GM10266 (cell line): ENCODE data around the gene PYGO1.

Source experiments
- DNase-seq: peaks from one replicate; pipeline ENCODE4 v3.0.0; 2012; ENCODE audit errors: extremely low spot score
- CTCF ChIP-seq: IDR thresholded peaks from 2 replicates; pipeline ENCODE4 v1.5.1; 2012; ENCODE audit warnings: mild to moderate bottlenecking, low read depth; ENCODE audit not compliant: control insufficient read depth, insufficient read depth; ENCODE audit errors: missing control alignments

PYGO1 gene

GRCh38 chr15:55546718-55547117, 41.4 kb downstream of the PYGO1 start:
- TF ChIP-seq CTCF = no peak
- DNase-seq = no peak

GRCh38 chr15:55535436-55535835, 52.7 kb downstream of the PYGO1 start:
- no peak for DNase-seq
- no peak for TF ChIP-seq CTCF

- DNase-seq = no peak
- no peak for TF ChIP-seq CTCF
Observed at GRCh38 chr15:55532944-55533343, 55.2 kb downstream of the PYGO1 start.

GRCh38 chr15:55530861-55531313, 57.3 kb downstream of the PYGO1 start:
- no peak for DNase-seq
- TF ChIP-seq CTCF = no peak

GRCh38 chr15:55528812-55529211, 59.3 kb downstream of the PYGO1 start:
- no peak for TF ChIP-seq CTCF
- no peak for DNase-seq

GRCh38 chr15:55527150-55527549, 61.0 kb downstream of the PYGO1 start:
- no peak for DNase-seq
- TF ChIP-seq CTCF = no peak

GRCh38 chr15:55526559-55527036, 61.5 kb downstream of the PYGO1 start:
- peak; percentile 40 for DNase-seq
- TF ChIP-seq CTCF = peak; percentile 40
